Fibroblast of mammary gland (primary cell): ENCODE results near the gene FABP7.
"Not testable (repeated sequence)": the region's sequence is repeated elsewhere in the genome, so short reads cannot be mapped to it uniquely, and the experiment has no call there.

ENCODE experiments used
- DNase-seq: peaks from one replicate; pipeline ENCODE4 v3.0.0-alpha.2; 2010; ENCODE audit warnings: low read depth
- H3K4me3 ChIP-seq: 2 replicates; pipeline ENCODE4 v1.5.1; 2011; ENCODE audit warnings: low read depth, mild to moderate bottlenecking, low read length, moderate library complexity; ENCODE audit not compliant: control insufficient read depth
- TF ChIP-seq, protein P1 (sequence below): conservative IDR thresholded peaks from 2 replicates; pipeline ENCODE4 v1.5.1; 2011; ENCODE audit warnings: low read depth, low read length, inconsistent platforms; ENCODE audit not compliant: control insufficient read depth, insufficient read depth

FABP7 gene

DNA sequence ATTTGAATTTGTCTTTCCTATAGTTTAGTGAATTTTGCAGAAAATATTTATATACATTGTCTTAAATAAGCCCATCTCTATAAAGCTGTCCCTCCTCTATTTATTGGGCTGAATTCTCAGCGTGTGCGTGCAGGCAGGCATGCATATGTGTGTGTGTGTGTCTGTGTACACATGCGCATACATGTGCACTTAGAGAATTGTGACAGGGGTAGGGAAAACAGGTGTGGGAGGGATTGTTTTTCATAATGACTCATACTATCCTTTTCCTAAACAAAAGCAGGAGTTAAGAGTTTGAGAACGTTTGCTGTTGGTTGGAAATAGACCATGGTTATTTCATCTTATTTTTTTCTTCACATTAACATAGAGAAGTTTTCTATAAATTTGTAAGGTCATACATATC lies 43.4 kb upstream of the FABP7 start:
- no peak overlapping the region for H3K4me3 ChIP-seq
- no peak for DNase-seq
- TF ChIP-seq, protein P1, sequence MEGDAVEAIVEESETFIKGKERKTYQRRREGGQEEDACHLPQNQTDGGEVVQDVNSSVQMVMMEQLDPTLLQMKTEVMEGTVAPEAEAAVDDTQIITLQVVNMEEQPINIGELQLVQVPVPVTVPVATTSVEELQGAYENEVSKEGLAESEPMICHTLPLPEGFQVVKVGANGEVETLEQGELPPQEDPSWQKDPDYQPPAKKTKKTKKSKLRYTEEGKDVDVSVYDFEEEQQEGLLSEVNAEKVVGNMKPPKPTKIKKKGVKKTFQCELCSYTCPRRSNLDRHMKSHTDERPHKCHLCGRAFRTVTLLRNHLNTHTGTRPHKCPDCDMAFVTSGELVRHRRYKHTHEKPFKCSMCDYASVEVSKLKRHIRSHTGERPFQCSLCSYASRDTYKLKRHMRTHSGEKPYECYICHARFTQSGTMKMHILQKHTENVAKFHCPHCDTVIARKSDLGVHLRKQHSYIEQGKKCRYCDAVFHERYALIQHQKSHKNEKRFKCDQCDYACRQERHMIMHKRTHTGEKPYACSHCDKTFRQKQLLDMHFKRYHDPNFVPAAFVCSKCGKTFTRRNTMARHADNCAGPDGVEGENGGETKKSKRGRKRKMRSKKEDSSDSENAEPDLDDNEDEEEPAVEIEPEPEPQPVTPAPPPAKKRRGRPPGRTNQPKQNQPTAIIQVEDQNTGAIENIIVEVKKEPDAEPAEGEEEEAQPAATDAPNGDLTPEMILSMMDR = no peak

GRCh38 chr6:122736616-122737015 lies 42.9 kb upstream of the FABP7 start:
- DNase-seq = no peak
- no peak overlapping the region for H3K4me3 ChIP-seq
- TF ChIP-seq, protein P1 = no peak

GRCh38 chr6:122740091-122740490 lies 39.4 kb upstream of the FABP7 start:
- DNase-seq = no peak
- no peak overlapping the region for H3K4me3 ChIP-seq
- TF ChIP-seq, protein P1 = no peak

GRCh38 chr6:122740936-122741335 lies 38.6 kb upstream of the FABP7 start:
- no peak overlapping the region for H3K4me3 ChIP-seq
- TF ChIP-seq, protein P1 = no peak
- DNase-seq = no peak

DNA sequence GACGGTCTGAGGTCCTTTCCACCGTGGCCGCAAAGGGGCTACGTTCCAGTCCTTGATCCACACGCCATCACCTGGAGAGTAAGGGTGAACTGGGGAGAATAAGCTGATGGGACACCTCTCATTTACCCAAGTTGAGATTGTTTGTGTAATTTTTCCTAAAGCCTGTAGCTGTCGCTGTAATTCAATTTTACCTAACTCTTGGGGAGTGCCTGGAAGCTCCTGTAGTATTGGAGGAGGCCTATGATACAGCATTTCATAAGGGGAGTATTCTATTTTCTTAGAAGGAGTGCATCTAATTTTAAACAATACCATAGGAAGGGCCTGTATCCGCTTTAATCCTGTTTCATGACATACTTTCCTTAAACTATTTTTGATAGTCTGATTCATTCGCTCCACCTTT lies 35.3 kb upstream of the FABP7 start:
- H3K4me3 ChIP-seq = not testable (repeated sequence)
- TF ChIP-seq, protein P1 = peak; percentile 34
- DNase-seq = peak; percentile 17

DNA sequence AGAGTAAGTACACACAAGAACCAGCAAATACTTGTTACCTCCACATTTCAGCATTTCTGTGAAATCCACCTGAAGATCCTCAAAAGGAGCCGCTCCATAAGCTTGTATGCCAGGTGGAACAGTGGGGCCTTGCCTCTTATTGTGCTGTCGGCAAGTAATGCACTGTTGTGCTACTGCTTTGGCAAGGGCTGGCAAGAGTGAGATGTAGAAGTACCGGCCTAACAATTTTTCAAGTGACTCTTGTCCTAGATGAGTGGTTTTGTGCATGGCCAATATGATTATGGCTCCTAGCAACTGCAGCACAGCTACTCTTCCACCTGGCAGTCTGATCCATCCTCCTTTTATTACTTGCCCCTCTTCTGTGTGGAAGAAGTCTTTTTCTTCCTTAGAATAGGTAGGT lies 34.7 kb upstream of the FABP7 start:
- not testable (repeated sequence) for H3K4me3 ChIP-seq, DNase-seq

DNA sequence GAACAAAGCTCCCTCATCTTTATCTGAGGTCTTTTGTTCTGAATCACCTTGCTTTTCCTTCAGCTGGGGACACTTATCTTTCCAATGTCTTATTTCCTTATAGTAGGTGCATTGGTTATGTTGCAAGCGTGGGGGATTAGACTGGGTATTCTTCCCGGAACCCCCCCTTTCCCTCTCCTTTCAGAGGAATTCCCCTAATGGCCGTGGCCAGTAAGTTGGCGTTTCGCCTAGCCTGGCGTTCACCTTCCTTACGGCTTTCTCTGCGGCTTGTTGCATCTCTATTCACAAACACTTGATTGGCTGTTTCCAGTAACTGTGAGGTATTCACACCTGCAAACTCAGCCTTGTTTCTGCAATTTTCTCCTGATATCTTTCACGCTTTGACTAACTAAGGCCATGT lies 32.8 kb upstream of the FABP7 start:
- no peak for DNase-seq
- H3K4me3 ChIP-seq = no peak overlapping the region
- TF ChIP-seq, protein P1 = no peak
